ENCODE results near the gene CMSS1.

The CMSS1 gene

GRCh38 chr3:99855900-99856299 is 38.2 kb downstream of the CMSS1 start:
- Histone ChIP-seq H3K27ac (ENCODE audit: low read depth, low read length) (no peak overlapping the region), H3K9ac (ENCODE audit: low read length) (no peak overlapping the region), H3K27me3 (ENCODE audit: control insufficient read depth, insufficient read depth, low read length) (no peaks in the 10 kb centered on the region), H3K9me3 (ENCODE audit: control insufficient read depth, insufficient read depth, low read depth, low read length) (no peaks in the 10 kb centered on the region), H3K4me3 (ENCODE audit: low read depth, low read length) (no peak overlapping the region), H3K36me3 (ENCODE audit: control insufficient read depth, insufficient read depth, low read length) (no peaks in the 10 kb centered on the region), H3K4me1 (ENCODE audit: control insufficient read depth, insufficient read depth, low read length) (peaks cover 10% of the 10 kb centered on the region; the same call in 1 of the 2 replicates)

GRCh38 chr3:99856437-99857220 is 39.0 kb downstream of the CMSS1 start:
- no peak overlapping the region for H3K9ac ChIP-seq (ENCODE audit: low read length)
- H3K27me3 ChIP-seq (ENCODE audit: control insufficient read depth, insufficient read depth, low read length): no peaks in the 10 kb centered on the region
- peaks cover 10% of the 10 kb centered on the region; the same call in 1 of the 2 replicates for H3K4me1 ChIP-seq (ENCODE audit: control insufficient read depth, insufficient read depth, low read length)
- H3K27ac ChIP-seq (ENCODE audit: low read depth, low read length): no peak overlapping the region
- no peaks in the 10 kb centered on the region for H3K9me3 ChIP-seq (ENCODE audit: control insufficient read depth, insufficient read depth, low read depth, low read length)
- H3K4me3 ChIP-seq (ENCODE audit: low read depth, low read length): no peak overlapping the region
- no peaks in the 10 kb centered on the region for H3K36me3 ChIP-seq (ENCODE audit: control insufficient read depth, insufficient read depth, low read length)

- Histone ChIP-seq H3K9me3 (ENCODE audit: control insufficient read depth, insufficient read depth, low read depth, low read length) (no peaks in the 10 kb centered on the region), H3K9ac (ENCODE audit: low read length) (no peak overlapping the region), H3K4me3 (ENCODE audit: low read depth, low read length) (no peak overlapping the region), H3K27ac (ENCODE audit: low read depth, low read length) (no peak overlapping the region), H3K27me3 (ENCODE audit: control insufficient read depth, insufficient read depth, low read length) (no peaks in the 10 kb centered on the region), H3K36me3 (ENCODE audit: control insufficient read depth, insufficient read depth, low read length) (no peaks in the 10 kb centered on the region), H3K4me1 (ENCODE audit: control insufficient read depth, insufficient read depth, low read length) (peaks cover 10% of the 10 kb centered on the region; the same call in 1 of the 2 replicates)
Observed at GRCh38 chr3:99857278-99857677, 39.6 kb downstream of the CMSS1 start.

GRCh38 chr3:99858469-99858868 is 40.8 kb downstream of the CMSS1 start:
- H3K9me3 ChIP-seq (ENCODE audit: control insufficient read depth, insufficient read depth, low read depth, low read length): no peaks in the 10 kb centered on the region
- no peaks in the 10 kb centered on the region for H3K36me3 ChIP-seq (ENCODE audit: control insufficient read depth, insufficient read depth, low read length)
- H3K4me1 ChIP-seq (ENCODE audit: control insufficient read depth, insufficient read depth, low read length): peaks cover 10% of the 10 kb centered on the region; the same call in 1 of the 2 replicates
- no peak overlapping the region for H3K9ac ChIP-seq (ENCODE audit: low read length)
- H3K27ac ChIP-seq (ENCODE audit: low read depth, low read length): no peak overlapping the region
- H3K4me3 ChIP-seq (ENCODE audit: low read depth, low read length): no peak overlapping the region
- H3K27me3 ChIP-seq (ENCODE audit: control insufficient read depth, insufficient read depth, low read length): no peaks in the 10 kb centered on the region

GRCh38 chr3:99859825-99860224 is 42.2 kb downstream of the CMSS1 start:
- Histone ChIP-seq H3K27ac (ENCODE audit: low read depth, low read length) (no peak overlapping the region), H3K9me3 (ENCODE audit: control insufficient read depth, insufficient read depth, low read depth, low read length) (no peaks in the 10 kb centered on the region), H3K4me3 (ENCODE audit: low read depth, low read length) (no peak overlapping the region), H3K9ac (ENCODE audit: low read length) (no peak overlapping the region), H3K36me3 (ENCODE audit: control insufficient read depth, insufficient read depth, low read length) (no peaks in the 10 kb centered on the region), H3K27me3 (ENCODE audit: control insufficient read depth, insufficient read depth, low read length) (no peaks in the 10 kb centered on the region), H3K4me1 (ENCODE audit: control insufficient read depth, insufficient read depth, low read length) (peaks cover 3% of the 10 kb centered on the region; the same call in 1 of the 2 replicates)

GRCh38 chr3:99861216-99861615 is 43.6 kb downstream of the CMSS1 start:
- H3K9me3 ChIP-seq (ENCODE audit: control insufficient read depth, insufficient read depth, low read depth, low read length): no peaks in the 10 kb centered on the region
- no peak overlapping the region for H3K9ac ChIP-seq (ENCODE audit: low read length)
- no peak overlapping the region for H3K4me3 ChIP-seq (ENCODE audit: low read depth, low read length)
- peaks cover 4% of the 10 kb centered on the region for H3K4me1 ChIP-seq (ENCODE audit: control insufficient read depth, insufficient read depth, low read length)
- no peaks in the 10 kb centered on the region for H3K27me3 ChIP-seq (ENCODE audit: control insufficient read depth, insufficient read depth, low read length)
- no peak overlapping the region for H3K27ac ChIP-seq (ENCODE audit: low read depth, low read length)
- no peaks in the 10 kb centered on the region for H3K36me3 ChIP-seq (ENCODE audit: control insufficient read depth, insufficient read depth, low read length)

GRCh38 chr3:99862208-99862607 is 44.5 kb downstream of the CMSS1 start:
- H3K27ac ChIP-seq (ENCODE audit: low read depth, low read length): no peak overlapping the region
- H3K4me3 ChIP-seq (ENCODE audit: low read depth, low read length): no peak overlapping the region
- H3K9me3 ChIP-seq (ENCODE audit: control insufficient read depth, insufficient read depth, low read depth, low read length): no peaks in the 10 kb centered on the region
- H3K9ac ChIP-seq (ENCODE audit: low read length): no peak overlapping the region
- H3K27me3 ChIP-seq (ENCODE audit: control insufficient read depth, insufficient read depth, low read length): no peaks in the 10 kb centered on the region; the same call in 1 of the 2 replicates
- H3K36me3 ChIP-seq (ENCODE audit: control insufficient read depth, insufficient read depth, low read length): no peaks in the 10 kb centered on the region
- H3K4me1 ChIP-seq (ENCODE audit: control insufficient read depth, insufficient read depth, low read length): peaks cover 9% of the 10 kb centered on the region

GRCh38 chr3:99863002-99863401 is 45.3 kb downstream of the CMSS1 start:
- Histone ChIP-seq H3K27ac (ENCODE audit: low read depth, low read length) (no peak overlapping the region), H3K27me3 (ENCODE audit: control insufficient read depth, insufficient read depth, low read length) (peaks cover 4% of the 10 kb centered on the region; the same call in 1 of the 2 replicates), H3K4me3 (ENCODE audit: low read depth, low read length) (no peak overlapping the region), H3K36me3 (ENCODE audit: control insufficient read depth, insufficient read depth, low read length) (no peaks in the 10 kb centered on the region), H3K4me1 (ENCODE audit: control insufficient read depth, insufficient read depth, low read length) (peaks cover 16% of the 10 kb centered on the region), H3K9ac (ENCODE audit: low read length) (no peak overlapping the region), H3K9me3 (ENCODE audit: control insufficient read depth, insufficient read depth, low read depth, low read length) (no peaks in the 10 kb centered on the region)

- no peak overlapping the region for H3K4me3 ChIP-seq (ENCODE audit: low read depth, low read length)
- no peak overlapping the region for H3K9ac ChIP-seq (ENCODE audit: low read length)
- H3K27me3 ChIP-seq (ENCODE audit: control insufficient read depth, insufficient read depth, low read length): peaks cover 8% of the 10 kb centered on the region; the same call in 1 of the 2 replicates
- no peaks in the 10 kb centered on the region for H3K36me3 ChIP-seq (ENCODE audit: control insufficient read depth, insufficient read depth, low read length)
- no peak overlapping the region for H3K27ac ChIP-seq (ENCODE audit: low read depth, low read length)
- H3K9me3 ChIP-seq (ENCODE audit: control insufficient read depth, insufficient read depth, low read depth, low read length): no peaks in the 10 kb centered on the region
- peaks cover 16% of the 10 kb centered on the region for H3K4me1 ChIP-seq (ENCODE audit: control insufficient read depth, insufficient read depth, low read length)
Observed at GRCh38 chr3:99863588-99863987, 45.9 kb downstream of the CMSS1 start.

- Histone ChIP-seq H3K27ac (ENCODE audit: low read depth, low read length) (no peak overlapping the region), H3K4me3 (ENCODE audit: low read depth, low read length) (no peak overlapping the region), H3K9me3 (ENCODE audit: control insufficient read depth, insufficient read depth, low read depth, low read length) (no peaks in the 10 kb centered on the region), H3K27me3 (ENCODE audit: control insufficient read depth, insufficient read depth, low read length) (peaks cover 12% of the 10 kb centered on the region; the same call in 1 of the 2 replicates), H3K36me3 (ENCODE audit: control insufficient read depth, insufficient read depth, low read length) (no peaks in the 10 kb centered on the region), H3K4me1 (ENCODE audit: control insufficient read depth, insufficient read depth, low read length) (peaks cover 16% of the 10 kb centered on the region), H3K9ac (ENCODE audit: low read length) (no peak overlapping the region)
Observed at GRCh38 chr3:99864289-99864688, 46.6 kb downstream of the CMSS1 start.

GRCh38 chr3:99865321-99865720 is 47.7 kb downstream of the CMSS1 start:
- Histone ChIP-seq H3K4me1 (ENCODE audit: control insufficient read depth, insufficient read depth, low read length) (peaks cover 16% of the 10 kb centered on the region), H3K27ac (ENCODE audit: low read depth, low read length) (no peak overlapping the region), H3K36me3 (ENCODE audit: control insufficient read depth, insufficient read depth, low read length) (no peaks in the 10 kb centered on the region), H3K27me3 (ENCODE audit: control insufficient read depth, insufficient read depth, low read length) (peaks cover 12% of the 10 kb centered on the region; the same call in 1 of the 2 replicates), H3K9ac (ENCODE audit: low read length) (no peak overlapping the region), H3K4me3 (ENCODE audit: low read depth, low read length) (no peak overlapping the region), H3K9me3 (ENCODE audit: control insufficient read depth, insufficient read depth, low read depth, low read length) (no peaks in the 10 kb centered on the region)

All from HUES6 (cell line).